ENCODE measurements around the gene RBMS3.
"Not testable (repeated sequence)": the region's sequence is repeated elsewhere in the genome, so short reads cannot be mapped to it uniquely, and the experiment has no call there.

Gene RBMS3

DNA sequence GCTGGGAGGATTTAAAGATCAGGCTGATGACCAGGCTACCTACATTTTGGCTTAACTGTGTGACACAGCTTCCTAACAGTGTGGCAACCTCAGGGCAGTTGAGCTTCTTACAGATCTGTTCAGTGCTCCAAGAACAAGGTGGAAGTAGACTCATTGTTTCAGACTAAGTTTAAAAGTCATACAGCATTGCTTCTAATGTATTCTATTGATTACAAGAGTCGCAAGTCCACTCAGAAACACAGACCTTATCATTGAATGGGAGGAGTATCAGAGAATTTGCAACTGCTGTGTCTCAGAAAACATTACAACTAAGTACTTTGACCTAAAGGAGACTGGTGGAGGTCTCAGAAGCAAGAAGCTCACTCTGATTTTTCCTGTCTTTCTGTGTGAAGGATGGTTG is 746.0 kb downstream of the RBMS3 start:
- no peak for DNase-seq (ENCODE audit: low spot score)

DNA sequence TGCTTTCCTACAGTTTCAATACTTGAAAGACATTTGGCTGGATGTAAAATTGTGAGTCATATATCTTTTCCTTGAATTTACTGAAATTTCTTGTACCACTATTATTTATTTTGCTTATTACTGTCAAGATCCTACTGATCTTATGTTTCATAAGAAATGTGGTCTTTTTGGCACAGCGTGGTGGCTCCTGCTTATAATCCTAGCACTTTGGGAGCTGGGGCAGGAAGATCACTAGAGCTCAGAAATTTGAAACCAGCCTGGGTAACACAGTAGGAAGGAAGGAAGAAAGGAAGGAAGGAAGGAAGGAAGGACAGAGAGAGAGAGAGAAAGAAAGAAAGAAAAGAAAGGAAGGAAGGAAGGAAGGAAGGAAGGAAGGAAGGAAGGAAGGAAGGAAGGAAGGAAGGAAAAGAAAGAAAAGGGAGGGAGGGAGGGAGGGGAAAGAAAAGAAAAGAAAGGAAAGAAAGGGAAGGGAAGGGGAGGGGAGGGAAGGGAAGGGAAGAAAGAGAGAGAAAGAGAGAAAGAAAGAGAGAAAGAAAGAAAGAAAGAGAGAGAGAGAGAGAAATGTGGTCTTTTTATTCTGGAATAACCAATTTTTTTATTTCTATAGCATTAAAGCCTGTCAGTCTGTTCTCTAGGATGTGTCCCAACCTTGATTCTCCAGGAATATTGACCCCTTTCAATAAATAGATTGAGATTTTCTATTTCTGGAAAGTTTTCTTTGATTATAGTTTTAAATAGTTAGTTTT is 753.5 kb downstream of the RBMS3 start:
- no peak for DNase-seq (ENCODE audit: low spot score)

GRCh38 chr3:30035935-30036567 is 755.2 kb downstream of the RBMS3 start:
- no peak for DNase-seq (ENCODE audit: low spot score)

DNA sequence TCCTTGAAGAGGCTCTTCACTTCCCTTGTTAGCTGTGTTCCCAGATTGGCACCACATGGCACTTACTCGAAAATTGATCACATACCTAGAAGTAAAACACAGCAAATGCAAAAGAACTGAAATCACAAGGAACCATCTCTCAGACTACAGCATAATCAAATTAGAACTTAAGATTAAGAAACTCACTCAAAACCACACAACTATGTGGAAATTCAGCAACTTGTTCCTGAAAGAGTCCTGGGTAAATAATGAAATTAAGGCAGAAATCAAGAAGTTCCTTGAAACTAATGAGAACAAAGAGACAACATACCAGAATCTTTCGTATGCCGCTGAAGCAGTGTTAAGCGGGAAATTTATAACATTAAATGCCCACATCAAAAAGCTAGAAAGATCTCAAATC is 759.3 kb downstream of the RBMS3 start:
- DNase-seq (ENCODE audit: low spot score) = no peak

DNA sequence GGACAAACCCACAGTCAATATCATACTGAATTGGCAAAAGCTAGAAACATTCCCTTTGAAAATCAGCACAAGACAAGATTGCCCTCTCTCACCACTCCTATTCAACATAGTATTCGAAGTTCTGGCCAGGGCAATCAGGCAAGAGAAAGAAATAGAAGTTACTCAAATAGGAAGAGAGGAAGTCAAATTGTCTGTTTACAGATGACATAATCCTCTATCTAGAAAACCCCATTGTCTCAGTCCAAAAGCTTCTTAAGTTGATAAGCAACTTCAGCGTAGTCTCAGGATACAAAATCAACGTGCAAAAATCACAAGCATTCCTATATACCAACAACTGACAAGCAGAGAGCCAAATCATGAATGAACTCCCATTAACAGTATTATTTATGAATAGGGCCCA is 760.6 kb downstream of the RBMS3 start:
- not testable (repeated sequence) for DNase-seq (ENCODE audit: low spot score)

GRCh38 chr3:30042274-30042859 is 761.5 kb downstream of the RBMS3 start:
- peak; percentile 65 for DNase-seq (ENCODE audit: low spot score)

DNA sequence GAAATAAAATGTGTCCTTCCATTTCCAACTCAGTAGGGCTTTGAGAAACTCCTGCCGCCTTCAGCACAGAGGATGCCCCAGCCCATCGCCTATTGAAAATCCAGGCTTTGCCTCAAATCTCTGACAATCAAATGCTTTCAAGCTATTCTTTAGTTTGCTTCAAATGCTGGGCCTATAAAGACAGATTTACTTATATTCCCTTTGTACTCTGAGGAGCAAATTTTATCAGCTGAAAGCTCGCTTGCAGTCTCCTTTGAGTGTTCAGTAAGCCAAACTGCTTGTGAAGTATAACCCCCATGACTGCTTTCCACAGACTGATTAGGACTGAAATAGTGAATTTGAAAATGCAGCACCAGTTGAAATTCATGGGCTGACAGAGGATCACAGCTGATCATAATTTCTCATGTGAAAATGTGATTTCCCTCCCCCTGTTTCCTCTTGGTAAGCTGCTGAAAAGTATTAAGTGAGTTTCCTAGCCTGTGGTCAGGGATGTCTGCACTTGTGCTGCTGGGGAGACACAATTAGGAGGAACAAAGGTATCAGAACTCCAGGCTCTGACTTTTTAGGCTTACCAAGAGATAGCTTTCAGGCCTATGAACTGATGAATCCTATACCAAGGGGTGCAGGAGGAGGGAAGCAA is 762.2 kb downstream of the RBMS3 start:
- DNase-seq (ENCODE audit: low spot score) = no peak

- no peak for DNase-seq (ENCODE audit: low spot score)
These were observed 763.6 kb downstream of the RBMS3 start for GRCh38 chr3:30044515-30044914.

DNA sequence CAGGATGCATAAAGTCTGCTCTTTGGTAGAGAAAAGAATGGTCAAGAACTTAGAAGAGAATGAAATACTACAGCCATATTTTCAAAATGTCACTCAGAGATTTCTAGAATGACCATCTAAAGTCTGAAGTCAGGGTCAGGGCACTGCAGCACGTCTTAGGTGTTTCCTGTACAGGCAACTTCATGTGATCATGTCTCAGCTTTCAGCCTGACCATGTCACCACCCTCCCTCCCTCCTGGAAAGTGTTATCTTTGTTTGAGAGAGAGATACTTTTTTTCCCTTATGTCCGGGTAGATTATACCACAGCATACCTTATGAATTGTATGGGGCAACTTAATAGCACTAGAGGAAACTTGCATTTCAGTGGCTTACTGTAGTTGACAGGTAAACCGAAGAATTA is 767.6 kb downstream of the RBMS3 start:
- DNase-seq (ENCODE audit: low spot score) = no peak

- DNase-seq (ENCODE audit: low spot score) = not testable (repeated sequence)
These were observed 769.2 kb downstream of the RBMS3 start for GRCh38 chr3:30050116-30050515.

GRCh38 chr3:30059240-30059639 is 778.4 kb downstream of the RBMS3 start:
- DNase-seq (ENCODE audit: low spot score) = no peak
